Muscle of back (tissue), 11 donors: ENCODE results near the gene TTC7B. TPM values are rescaled to one million over a fixed set of nuclear protein-coding genes. Genes with fewer than 3 reads are reported as not detected.
A peak's percentile ranks its signal among the peaks of the same experiment; 100 is the strongest.
"Not testable (repeated sequence)": the region's sequence is repeated elsewhere in the genome, so short reads cannot be mapped to it uniquely, and the experiment has no call there.

ENCODE experiments used
- DNase-seq, 3 donors: peaks; one replicate each; pipeline versions ENCODE4 v3.0.0 to v3.0.0-alpha.2; 2013
- polyA plus RNA-seq, 10 donors: library from polyadenylated mRNA; unstranded; fragments of 120-200 nt; gene quantifications; one replicate each; pipeline ENCODE4 v1.2.1, GENCODE V29; 2013; ENCODE audit not compliant: insufficient read length in 10 of 10

TTC7B gene
- polyA plus RNA-seq, 10 donors: 29.4 to 44.0 (median 38.3) TPM

DNA sequence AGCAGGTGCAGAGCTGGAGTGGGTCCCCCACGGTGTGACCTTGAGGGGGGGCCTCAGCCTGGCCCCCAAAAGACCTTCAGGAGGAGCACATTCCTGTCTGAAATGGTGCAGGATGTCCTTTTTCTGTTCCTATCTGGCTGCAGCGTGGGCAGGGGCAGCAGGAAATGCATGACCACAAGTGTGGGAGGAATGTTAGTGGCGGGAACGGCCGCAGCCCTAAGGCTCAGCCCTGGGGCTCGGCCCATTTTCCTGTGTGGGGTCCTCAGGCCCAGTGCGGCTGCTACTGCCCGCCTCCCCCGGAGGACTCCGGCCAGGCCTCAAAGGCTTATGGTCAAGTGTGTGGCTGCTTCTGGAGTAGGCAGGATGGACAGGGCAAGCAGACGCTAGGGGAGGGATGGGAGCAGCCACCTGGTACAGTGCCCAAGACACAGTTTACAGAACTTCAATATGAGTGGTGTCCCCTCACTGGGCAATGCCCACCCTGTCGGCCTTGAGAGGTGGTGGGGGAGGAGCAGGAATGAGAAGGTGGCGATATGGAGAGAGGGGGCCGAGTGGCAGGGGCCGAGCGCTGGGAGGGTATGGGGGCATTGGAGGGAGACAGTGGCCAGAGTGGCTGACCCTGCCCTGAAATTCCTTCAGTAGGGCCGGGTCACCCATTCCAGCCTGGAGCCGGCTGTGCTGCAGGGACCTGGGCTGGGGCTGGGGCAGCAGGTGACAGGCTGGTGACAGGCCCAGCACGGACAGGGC, 282.0 kb downstream of the TTC7B start:
- DNase-seq: no peak

DNA sequence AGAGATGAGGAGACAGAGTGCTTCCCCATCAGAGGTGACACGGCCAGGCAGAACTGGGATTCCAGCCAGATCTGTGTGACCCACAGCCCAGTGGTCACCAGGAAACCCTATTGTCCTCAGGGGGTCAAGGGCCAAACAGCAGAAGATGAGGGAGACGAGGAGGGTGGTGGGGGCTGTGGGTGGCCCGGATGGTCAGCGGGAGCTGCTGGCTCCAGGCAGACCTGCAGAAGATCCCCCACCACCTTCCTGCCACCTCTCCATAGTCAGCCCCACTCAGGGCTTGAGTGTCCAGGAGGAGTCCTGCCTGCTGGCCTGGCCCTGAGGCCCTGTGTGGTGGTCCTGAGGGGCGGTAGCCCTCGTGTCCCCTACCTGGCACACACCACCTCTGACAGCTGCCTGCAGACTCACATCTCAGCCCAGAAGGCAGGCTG, 282.6 kb downstream of the TTC7B start:
- no peak for DNase-seq

DNA sequence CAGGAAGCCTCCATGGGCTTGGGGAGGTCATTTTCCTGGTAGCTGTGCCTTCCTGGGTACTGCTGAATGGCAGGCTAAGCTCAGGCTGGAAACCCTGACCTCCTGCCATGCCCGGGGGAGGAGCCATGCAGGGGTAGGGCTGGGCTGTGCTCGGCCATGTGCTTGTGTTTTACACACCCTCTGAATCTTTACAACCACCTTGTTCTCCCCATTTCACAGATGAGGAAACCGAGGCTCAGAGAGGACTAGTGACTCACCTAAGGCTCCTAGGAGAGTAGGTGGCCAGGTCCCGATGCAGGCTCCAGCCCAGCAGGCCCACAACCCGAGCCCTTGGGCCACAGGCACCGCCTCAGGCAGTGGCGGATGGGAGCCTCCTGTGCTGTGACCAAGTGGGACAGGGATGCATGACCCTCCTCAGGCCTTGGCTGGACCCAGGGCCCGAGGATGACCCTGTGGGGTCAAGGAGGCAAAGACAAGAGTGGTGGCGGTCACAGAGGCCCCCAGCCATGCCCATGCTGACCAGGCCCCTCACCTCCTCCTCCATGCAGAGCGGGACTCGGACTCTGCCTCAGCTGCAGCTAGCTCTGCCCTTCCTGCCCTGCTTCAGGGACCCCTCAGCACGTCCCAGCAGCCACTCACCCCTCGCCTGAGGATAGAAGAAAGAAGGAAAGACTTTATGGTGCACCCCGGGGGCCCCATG, 283.3 kb downstream of the TTC7B start:
- no peak for DNase-seq

DNA sequence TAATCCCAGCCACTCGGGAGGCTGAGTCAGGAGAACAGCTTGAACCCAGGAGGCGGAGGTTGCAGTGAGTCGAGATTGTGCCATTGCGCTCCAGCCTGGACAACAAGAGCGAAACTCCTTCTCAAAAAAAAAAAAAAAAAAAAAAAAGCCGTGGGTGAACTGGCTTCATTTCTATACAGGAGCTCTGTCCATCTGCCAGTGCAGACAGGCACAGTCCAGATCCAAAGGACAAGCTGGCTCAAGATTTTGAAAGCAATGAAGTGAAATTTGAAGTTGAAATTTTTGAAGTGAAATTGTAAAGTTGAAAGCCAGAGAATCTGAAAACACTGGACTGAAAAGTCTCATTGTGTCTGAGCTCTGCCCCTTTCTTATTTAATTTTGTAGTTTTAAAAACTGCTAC, 284.7 kb downstream of the TTC7B start:
- DNase-seq: no peak

DNA sequence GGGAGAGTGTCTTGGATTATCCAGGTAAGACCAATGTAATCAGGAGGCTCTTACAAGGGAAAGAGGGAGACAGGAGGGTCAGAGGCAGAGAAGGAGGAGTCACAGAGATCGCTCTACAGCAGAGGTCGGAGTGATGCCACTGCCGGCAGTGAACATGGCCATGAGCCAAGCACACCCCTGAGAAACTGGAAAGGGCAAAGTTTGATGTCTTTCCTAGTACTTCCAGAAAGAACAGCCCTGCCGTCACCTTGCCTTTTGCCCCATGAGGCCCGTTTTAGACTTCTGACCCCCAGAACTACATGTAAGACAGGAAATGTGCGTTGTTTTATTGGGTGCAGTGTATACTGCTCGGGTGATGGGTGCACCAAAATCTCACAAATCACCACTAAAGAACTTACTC, 285.7 kb downstream of the TTC7B start:
- DNase-seq: no peak

DNA sequence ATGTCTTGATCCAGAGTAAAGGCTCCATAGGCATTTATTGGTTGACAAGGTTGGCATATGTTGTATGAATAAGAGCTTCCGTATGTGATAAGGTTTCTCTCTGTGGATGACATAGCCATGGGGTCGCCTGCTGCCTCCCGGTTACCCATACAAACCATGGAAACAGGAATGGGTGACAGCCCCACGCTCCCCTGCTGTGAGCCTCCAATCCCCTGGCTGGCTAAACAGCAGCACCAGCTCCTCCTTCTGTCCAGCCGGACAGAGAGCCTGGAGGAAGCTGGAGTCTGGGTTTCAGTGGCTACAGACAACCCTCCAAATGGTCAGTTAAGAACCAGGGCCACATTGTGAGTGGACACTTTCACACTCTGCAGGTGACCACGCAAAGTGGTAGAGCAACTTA, 288.3 kb downstream of the TTC7B start:
- DNase-seq: no peak

DNA sequence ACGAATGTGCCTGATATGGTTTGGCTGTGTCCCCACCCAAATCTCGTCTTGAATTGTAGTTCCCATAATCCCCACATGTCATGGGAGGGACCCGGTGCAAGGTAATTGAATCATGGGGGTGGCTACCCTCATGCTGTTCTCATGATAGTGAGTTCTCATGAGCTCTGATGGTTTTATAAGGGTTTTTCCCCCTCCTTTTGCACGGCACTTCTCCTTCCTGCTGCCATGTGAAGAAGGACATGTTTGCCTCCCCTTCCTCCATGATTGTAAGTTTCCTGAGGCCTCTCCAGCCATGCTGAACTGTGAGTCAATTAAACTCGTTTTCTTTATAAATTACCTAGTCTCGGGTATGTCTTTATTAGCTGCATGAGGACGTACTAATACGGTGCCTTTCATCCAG, 289.7 kb downstream of the TTC7B start:
- DNase-seq: not testable (repeated sequence)

DNA sequence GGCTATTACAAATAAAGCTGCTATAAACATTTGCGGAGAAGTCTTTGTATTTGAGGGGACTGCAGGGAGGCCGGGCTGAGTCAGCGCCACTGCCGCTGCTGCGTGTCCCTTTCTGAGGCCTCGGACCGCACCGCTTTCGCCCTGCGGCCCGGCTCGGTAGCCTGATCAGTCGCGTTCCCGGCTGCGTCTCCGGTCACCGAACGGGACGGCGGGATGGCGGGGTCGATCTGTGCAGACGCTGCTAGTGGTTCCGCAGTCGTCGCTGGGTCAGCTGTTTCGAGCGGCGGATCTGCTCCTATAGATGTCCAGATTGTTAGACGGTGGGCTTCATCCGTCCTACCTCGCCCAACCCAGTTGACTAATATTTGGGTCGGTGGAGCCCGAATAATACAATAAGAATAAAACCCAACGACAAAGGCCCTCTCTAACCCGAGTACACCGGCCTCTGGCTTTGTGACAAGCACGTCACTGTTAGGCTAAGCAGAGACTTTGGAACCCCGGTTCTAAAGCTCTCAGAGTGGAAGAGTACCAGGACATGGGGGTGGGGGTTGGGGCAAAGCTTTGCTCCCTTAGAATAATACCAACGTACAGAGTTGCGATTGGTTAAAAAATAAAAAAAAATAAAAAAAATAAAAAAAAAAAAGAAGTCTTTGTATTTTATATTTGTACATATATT, 290.7 kb downstream of the TTC7B start:
- not testable (repeated sequence) for DNase-seq

DNA sequence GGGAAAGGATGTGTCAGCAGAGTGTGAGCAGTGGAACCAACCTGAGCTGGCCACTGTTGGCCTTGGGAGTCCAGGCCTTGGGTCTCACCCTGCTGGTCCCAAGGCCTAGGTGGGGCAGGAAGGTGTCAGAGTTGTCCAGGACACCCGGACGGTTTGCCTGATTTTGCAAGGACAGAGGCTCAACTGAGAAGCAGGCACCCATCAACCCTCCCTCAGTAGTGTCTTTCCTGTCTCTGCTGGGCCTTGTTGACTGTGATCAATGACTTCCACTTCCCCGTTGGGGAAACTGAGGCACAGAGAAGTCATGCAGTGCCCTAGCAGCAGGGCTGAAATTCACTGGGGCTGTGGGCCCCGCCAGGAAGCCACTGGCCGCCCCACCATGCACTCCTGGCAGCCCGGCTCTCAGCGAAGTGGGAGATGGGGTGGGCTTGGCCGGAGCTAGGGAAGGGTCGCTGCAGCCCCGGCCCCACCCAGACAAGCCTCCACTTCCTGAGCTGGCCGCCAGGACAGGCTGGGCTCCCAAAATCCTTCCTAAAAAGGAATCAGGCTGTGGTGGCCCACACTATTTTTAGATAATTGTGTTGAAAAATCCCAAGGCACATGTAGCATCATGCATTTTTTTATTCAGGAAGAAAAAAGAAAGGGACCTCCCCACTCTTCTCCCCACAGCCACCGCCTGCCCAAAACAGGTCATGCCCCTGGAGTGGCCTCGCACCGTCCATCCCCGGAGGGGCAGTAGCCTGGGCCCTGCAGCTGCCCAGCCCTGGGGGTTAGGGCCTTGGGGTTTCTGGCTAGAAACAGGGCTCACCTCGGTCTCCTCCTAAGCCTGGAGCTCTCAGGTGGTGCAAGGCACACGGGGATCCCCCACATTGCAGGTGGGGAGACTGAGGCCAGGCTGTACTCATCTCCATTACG, 292.0 kb downstream of the TTC7B start:
- no peak for DNase-seq

DNA sequence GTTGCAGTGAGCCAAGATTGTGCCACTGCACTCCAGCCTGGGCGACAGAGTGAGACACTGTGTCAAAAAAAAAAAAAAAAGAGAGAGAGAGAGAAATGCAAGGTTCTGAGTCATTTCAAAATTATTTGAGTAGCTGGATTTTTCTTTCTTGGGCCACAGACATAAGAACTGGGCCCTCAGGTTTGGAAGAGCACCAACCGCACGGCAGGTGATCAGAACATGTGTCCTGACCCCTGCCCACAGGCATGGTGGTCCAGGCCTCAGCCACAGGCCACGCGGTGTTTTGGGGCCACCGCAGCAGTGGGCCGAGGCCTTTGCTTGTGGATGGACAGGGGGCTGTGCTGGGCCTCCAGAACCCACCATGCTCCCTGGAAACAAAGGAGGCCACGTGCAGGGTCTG, 292.7 kb downstream of the TTC7B start:
- no peak for DNase-seq

DNA sequence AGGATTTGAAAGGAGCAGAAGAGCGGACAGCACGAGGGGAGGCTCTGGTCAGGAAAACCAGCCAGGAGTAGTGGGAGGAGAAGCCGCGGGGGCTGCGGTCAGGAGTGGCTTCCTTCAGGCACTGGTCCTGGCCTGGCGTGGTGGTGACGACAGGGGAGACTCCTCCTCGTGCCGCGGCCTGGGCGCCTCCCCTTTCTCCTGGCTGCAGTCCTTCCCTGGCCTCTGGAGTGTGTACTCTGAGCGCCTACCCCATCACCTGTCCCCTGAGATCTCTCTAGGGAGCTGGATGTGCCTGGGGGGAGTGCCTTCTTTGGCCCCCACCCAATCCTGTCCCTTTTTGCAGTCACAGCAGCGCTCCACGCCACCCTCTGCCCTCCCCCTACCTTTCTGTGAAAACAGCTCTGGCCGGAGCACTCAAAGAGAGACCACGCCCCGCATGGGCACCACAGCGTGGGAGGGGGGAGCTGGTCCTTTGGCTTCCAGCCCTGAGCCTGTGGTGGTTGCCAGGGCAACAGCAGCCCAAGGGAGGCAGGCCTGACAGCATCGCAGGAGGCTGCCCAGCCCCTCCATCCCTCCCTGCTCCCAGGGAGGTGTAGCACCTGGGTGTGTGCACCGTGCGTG, 293.5 kb downstream of the TTC7B start:
- peak in 1 of 3 donors; percentile 51 for DNase-seq

DNA sequence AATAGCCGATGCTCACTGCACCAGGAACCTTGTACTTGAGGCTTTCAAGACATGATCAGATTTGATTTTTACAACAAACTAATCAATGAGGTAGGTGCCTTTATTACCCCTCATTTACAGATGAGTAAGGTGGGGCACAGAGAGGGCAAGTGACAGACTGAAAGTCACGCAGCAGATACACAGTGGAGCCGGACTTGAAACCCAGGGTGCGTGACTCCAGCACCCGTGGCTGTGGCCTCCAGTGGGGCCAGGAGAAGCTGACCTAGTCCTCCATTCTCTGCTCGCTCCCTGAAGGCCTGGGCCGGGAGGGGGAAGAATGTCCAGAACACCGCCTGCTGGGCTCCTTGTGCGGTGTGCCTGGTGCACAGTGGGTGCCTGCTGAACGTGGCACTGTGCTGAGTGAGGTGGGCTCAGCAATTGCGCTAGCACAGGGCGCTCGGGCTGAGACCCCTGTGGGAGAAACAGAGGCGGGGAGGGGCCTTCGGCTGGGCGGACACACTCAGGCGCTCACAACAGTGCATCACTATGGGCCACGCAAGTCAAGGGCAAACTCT, 294.2 kb downstream of the TTC7B start:
- DNase-seq: no peak

DNA sequence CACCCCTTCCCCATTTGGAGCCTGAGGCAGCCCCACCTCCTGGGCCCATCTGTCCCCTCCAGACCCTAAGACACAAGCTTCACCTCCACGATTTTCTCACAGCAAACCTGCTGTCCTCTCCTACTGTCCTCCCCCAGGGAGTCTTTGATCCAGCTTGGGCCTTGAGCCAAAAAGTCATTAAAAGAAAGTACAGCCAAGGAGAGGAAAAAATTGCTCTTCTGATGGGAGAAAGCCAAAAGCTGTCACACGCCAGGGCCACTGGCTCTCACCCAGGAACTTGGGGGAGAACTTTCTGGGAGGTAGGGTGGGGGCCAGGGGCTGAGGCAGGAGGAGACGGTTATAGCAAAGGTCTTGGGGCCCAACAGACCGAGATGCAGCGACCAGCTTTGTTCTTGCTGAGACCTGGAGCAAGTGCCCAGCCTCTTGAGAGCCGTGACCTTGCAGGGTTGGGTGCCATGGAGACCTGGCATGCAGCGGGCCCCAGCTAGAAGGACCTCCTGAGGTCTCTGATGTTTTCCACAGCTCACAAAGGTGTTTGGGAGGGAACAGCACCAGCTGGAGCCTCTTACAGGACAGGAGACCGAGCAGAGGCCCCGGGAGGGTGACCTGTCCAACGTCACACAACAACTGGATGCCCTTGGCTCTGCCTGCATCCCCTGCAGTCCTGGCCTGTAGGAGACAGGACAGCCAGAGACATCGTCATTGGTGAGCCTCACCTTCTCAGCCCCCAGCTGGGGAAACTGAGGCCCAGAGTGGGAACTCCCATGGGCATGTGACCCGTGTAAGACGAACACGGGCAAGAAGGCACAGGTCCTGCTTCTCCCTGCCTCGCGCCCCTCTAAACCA, 294.9 kb downstream of the TTC7B start:
- peak; percentile 29 to 76 (median 40) for DNase-seq

DNA sequence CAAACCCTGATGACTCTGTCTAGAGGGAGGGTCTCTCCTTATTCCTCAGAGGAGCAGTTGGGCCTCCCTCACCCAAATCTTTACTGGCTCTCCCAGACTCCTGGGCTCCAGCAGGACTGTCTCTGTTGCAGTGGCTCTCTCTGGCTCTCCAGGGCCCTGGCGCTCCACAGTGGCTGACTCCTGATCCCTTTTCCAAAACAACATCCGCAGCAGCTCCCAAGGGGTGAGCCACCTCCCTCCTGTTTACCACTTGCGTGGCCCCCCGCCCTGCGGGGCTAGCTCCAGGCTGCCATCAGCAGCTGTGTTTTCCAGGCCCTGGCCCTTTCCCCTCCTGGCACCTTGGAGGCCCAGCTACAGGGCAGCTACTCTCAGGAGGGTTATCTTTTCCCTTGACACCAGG, 295.9 kb downstream of the TTC7B start:
- no peak for DNase-seq

DNA sequence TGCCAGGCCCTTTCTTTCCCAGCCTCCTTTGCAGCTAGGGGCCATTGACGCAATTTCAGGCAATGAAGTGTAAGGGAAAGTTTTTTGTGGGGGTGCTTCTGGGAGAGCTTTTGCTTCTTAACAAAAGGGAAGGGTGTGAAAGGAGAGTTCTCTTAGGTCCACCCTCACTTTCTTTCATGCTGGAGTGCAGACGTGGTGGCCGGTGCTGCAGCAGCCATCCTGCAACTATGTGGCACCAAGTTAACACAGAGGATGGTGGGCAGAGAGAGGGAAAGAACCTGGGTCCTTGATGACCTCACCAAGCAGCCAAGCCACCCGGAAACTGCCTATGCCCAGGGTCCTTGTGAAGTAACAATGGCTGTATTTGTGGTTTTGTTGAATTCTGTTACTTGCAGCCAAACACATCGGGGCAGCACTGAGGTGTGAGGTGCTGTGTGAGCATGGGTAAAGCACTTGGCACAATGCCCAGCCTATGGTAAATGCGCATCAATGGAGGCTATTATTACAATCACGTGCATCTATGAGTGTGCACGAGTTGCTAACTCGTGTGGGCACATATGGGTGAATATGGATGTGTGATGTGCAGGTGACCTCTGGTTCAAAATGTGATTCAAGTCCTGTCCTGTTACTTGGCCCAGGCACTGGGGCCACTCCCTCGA, 296.8 kb downstream of the TTC7B start:
- no peak for DNase-seq

DNA sequence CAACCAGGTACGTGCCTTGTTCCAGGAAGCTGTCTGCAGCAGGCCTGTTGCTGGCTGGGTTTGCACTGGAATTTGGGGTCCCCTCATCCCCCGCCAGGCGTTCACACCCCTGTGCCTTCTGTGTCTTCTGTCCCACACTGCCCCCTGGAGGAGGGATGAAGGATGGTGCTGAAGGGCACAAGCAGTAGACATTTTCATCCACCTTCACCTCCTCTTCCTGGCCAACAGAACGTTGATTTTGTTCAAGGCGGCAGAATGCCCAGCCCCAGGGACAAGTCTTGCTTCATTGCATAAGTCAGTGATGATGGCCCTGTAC, 297.3 kb downstream of the TTC7B start:
- DNase-seq: no peak

DNA sequence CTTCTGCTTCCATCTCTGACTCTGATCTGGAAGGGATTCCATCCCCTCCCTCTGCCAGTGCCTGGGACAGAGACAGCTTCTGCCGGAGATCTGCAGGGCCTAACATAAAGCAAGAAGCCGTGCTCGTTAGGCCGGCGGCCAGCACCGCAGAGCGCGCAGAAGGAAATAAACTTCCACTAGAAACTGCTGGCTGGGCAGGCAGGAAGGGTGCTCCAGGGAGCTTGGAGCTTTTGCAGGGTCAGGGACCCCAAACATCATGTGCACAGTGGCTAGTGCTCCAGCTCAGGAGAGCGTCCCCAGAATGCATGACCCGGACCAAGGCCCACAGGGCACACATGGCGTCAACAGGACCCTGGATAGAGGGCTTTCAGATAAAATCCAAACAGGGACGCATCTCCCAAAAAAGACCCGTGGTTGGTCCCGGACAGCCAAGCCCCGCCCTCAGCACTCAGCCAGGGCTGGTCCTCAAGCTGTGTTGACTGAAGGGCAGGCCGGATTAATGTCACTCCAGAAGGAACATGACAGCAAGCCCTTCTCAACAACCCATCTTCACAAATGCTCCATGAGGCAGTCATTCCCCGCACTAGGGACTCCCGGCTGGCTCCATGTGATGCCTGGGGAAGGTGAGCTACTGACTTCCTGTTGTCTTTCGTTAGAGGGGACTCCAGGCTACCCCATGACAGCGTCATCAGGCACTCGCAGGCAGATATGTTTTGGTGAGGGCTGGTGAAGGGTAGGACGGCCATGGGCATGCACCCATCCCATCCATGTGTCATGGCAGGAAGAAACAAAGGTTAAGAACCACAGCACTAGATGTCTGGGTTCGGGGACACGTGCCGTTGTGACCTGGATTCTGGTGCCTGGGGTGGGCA, 297.9 kb downstream of the TTC7B start:
- DNase-seq: peak in 2 of 3 donors; percentile 53 to 86

DNA sequence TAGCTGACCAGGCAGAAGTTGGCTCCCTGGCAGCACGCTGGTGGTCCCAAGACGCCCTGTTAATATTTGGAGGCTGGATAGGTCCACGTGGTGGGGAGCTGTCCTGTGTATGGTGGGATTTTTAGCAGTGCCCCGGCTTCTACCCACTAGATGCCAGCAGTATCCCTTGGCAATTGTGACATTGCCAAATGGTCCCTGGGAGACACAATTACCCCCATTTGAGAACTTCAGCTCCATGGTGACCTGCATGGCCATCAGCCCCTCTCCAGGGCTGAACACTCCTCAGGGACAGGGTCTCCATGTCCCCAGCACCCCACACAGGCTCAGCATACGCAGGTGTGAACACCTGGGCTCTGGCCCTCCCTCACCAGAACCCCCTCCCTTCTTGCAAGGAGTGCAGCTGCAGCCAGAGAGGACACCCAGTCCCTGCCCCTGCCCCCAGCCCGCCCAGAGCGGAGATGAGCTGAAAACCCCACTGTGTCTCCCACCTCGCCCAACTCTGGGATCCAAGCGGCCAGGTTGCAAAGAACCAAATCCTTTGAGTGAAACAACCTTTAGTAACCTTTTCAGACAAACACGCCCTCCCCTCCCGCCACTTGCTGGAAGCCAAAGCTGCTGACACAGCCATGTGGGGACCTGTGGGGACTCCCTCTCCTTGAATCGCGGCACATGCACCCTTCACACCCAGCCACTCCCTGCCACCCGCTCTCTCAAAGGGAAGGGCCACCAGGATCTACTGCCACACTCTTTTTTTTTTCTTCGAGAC, 299.0 kb downstream of the TTC7B start:
- DNase-seq: no peak
